Measurements from ENCODE around the gene CPEB2.

Gene CPEB2

GRCh38 chr4:15011166-15011565 lies 8.9 kb downstream of the CPEB2 start:
- no peak for DNase-seq

GRCh38 chr4:15012017-15012788 lies 9.9 kb downstream of the CPEB2 start:
- DNase-seq = no peak

- DNase-seq = no peak
Measured at GRCh38 chr4:15013585-15013984, 11.3 kb downstream of the CPEB2 start.

GRCh38 chr4:15015170-15015569 lies 12.9 kb downstream of the CPEB2 start:
- DNase-seq = no peak

GRCh38 chr4:15018361-15018760 lies 16.1 kb downstream of the CPEB2 start:
- DNase-seq = no peak

GRCh38 chr4:15020502-15021286 lies 18.4 kb downstream of the CPEB2 start:
- no peak for DNase-seq

GRCh38 chr4:15021311-15021710 lies 19.0 kb downstream of the CPEB2 start:
- no peak for DNase-seq

- DNase-seq = no peak
Measured at GRCh38 chr4:15021946-15022345, 19.7 kb downstream of the CPEB2 start.

GRCh38 chr4:15024386-15024785 lies 22.1 kb downstream of the CPEB2 start:
- no peak for DNase-seq

- DNase-seq = no peak
Measured at GRCh38 chr4:15025693-15026092, 23.4 kb downstream of the CPEB2 start.

- DNase-seq = no peak
Measured at GRCh38 chr4:15027921-15028435, 25.7 kb downstream of the CPEB2 start.

- no peak for DNase-seq
Measured at GRCh38 chr4:15031197-15031596, 28.9 kb downstream of the CPEB2 start.

- DNase-seq = no peak
Measured at GRCh38 chr4:15031993-15032675, 29.9 kb downstream of the CPEB2 start.

GRCh38 chr4:15034071-15034764 lies 31.9 kb downstream of the CPEB2 start:
- no peak for DNase-seq

GRCh38 chr4:15035159-15035558 lies 32.9 kb downstream of the CPEB2 start:
- DNase-seq = no peak

- DNase-seq = no peak
Measured at GRCh38 chr4:15037923-15038541, 35.8 kb downstream of the CPEB2 start.

- DNase-seq = no peak
Measured at GRCh38 chr4:15040916-15041463, 38.7 kb downstream of the CPEB2 start.

GRCh38 chr4:15042529-15043167 lies 40.4 kb downstream of the CPEB2 start:
- no peak for DNase-seq

GRCh38 chr4:15043226-15043625 lies 40.9 kb downstream of the CPEB2 start:
- DNase-seq = no peak

- no peak for DNase-seq
Measured at GRCh38 chr4:15043922-15044321, 41.6 kb downstream of the CPEB2 start.

GRCh38 chr4:15054541-15054940 lies 52.3 kb downstream of the CPEB2 start:
- DNase-seq = no peak

- DNase-seq = no peak
Measured at GRCh38 chr4:15060213-15060612, 57.9 kb downstream of the CPEB2 start.

All from CD4-positive, alpha-beta T cell treated with Interleukin-15 for 1 hour (primary cell).